K562 (cell line): ENCODE data around the gene B3GNT4. TPM values are rescaled to one million over a fixed set of nuclear protein-coding genes. Genes with fewer than 3 reads are reported as not detected.

Experiments
- ATAC-seq: fragments of 200-7000 bp; cut with Tn5 transposase; 3 replicates; pipeline ENCODE4 v1.9.1; 2020; ENCODE audit warnings: moderate library complexity
- BruUV-seq: library from RNA; stranded (reverse); fragments of 400-500 nt; replicated peaks from 2 replicates; lab custom pipeline; 2021; lab: Mats Ljungman, UMichigan
- CTCF ChIA-PET: fragments of 300-600 bp; formaldehyde crosslinking; extraction: SDS; loops from one replicate; lab custom pipeline; 2021; ENCODE audit warnings: low intra/inter-chr PET ratio; lab: Yijun Ruan, JAX
- POLR2A ChIA-PET: fragments of 300-600, 350-650 bp; sonication (Branson Sonifier 250); formaldehyde crosslinking; extraction: SDS; loops from one replicate; lab custom pipeline; 2021; ENCODE audit warnings: antibody characterized with exemption, inconsistent platforms; lab: Yijun Ruan, JAX
- DNase-seq, 4 experiments: peaks; one replicate each; pipeline versions ENCODE4 v3.0.0 to v3.0.0-alpha.2; 2011 to 2018; ENCODE audit warnings: low spot score in 3 of 4, mixed read lengths in 3 of 4; ENCODE audit errors: extremely low read depth in 1 of 4
- FAIRE-seq: peaks from 2 replicates; lab custom pipeline; 2011; peaks lifted over from hg19 to GRCh38; lab: Jason Lieb, UNC
- H2AFZ ChIP-seq: 2 replicates; pipeline ENCODE4 v1.6.0; 2011; ENCODE audit warnings: low read depth, low read length, control low read depth, inconsistent platforms
- H3K27ac ChIP-seq: fragments of 200-600 bp; 3 replicates; pipeline ENCODE4 v1.8.0; 2011; ENCODE audit warnings: low read depth, mild to moderate bottlenecking, control low read depth, inconsistent platforms, low read length, moderate library complexity, mixed read lengths; ENCODE audit errors: extremely low read depth
- H3K27me3 ChIP-seq, 2 experiments: fragments of 300-600 bp in 1 of 2; 2 replicates in 1 of 2; 3 replicates in 1 of 2; pipeline versions ENCODE4 v1.6.0 to v1.8.0; 2011; ENCODE audit warnings: inconsistent platforms in 2 of 2, low read length in 2 of 2, mild to moderate bottlenecking in 1 of 2, mixed read lengths in 1 of 2, moderate library complexity in 1 of 2; ENCODE audit not compliant: control insufficient read depth in 2 of 2, insufficient read depth in 2 of 2
- H3K36me3 ChIP-seq: fragments of 300-600 bp; 3 replicates; pipeline ENCODE4 v1.8.0; 2011; ENCODE audit warnings: mild to moderate bottlenecking, low read length, inconsistent platforms; ENCODE audit not compliant: control insufficient read depth, insufficient read depth
- H3K4me1 ChIP-seq, 2 experiments: fragments of 200-600 bp in 1 of 2; replicated peaks in 1 of 2; 2 replicates in 1 of 2; 3 replicates in 1 of 2; pipeline versions ENCODE4 v1.5.1 to v1.8.0; 2011; ENCODE audit warnings: inconsistent platforms in 2 of 2, low read length in 2 of 2, mild to moderate bottlenecking in 1 of 2, mixed read lengths in 1 of 2, moderate library complexity in 1 of 2; ENCODE audit not compliant: control insufficient read depth in 2 of 2, insufficient read depth in 2 of 2
- H3K4me2 ChIP-seq: 2 replicates; pipeline ENCODE4 v1.6.1; 2011; ENCODE audit warnings: low read length, control low read depth, inconsistent platforms, mixed read lengths; ENCODE audit not compliant: insufficient read depth
- H3K4me3 ChIP-seq: fragments of 200-600 bp; sonication (generic), shearing (Covaris generic); 2 replicates; pipeline ENCODE4 v1.5.1; 2016; ENCODE audit warnings: control low read depth, inconsistent platforms
- H3K79me2 ChIP-seq: fragments of 200-600 bp; 3 replicates; pipeline ENCODE4 v1.8.0; 2011; ENCODE audit warnings: low read length, inconsistent platforms; ENCODE audit not compliant: control insufficient read depth, insufficient read depth
- H3K9ac ChIP-seq, 2 experiments: 2 replicates each; pipeline versions ENCODE4 v1.6.0 to v1.6.1; 2011; ENCODE audit warnings: low read depth in 2 of 2, low read length in 2 of 2, control low read depth in 1 of 2, inconsistent platforms in 1 of 2, mild to moderate bottlenecking in 1 of 2, mixed read lengths in 1 of 2; ENCODE audit not compliant: insufficient read depth in 1 of 2
- H3K9me1 ChIP-seq: one replicate; pipeline ENCODE4 v1.6.0; 2011; ENCODE audit warnings: inconsistent platforms, mild to moderate bottlenecking, low read length, moderate library complexity; ENCODE audit not compliant: control insufficient read depth, insufficient read depth
- H3K9me3 ChIP-seq: replicated peaks from 2 replicates; pipeline ENCODE4 v1.5.1; 2011; ENCODE audit warnings: low read depth, low read length, inconsistent platforms; ENCODE audit not compliant: control insufficient read depth, insufficient read depth
- H4K20me1 ChIP-seq: replicated peaks from 2 replicates; pipeline ENCODE4 v1.6.1; 2011; ENCODE audit warnings: low read length, inconsistent platforms, mixed read lengths; ENCODE audit not compliant: control insufficient read depth, insufficient read depth
- CBFA2T2 ChIP-seq: fragments of 450-650 bp; conservative IDR thresholded peaks from 2 replicates; pipeline ENCODE4 v1.6.1; 2017; ENCODE audit warnings: mild to moderate bottlenecking
- CBFA2T3 ChIP-seq: fragments of 450-650 bp; IDR thresholded peaks from 2 replicates; pipeline ENCODE4 v1.6.1; 2017
- CTBP1 ChIP-seq: fragments of 450-650 bp; IDR thresholded peaks from 2 replicates; pipeline ENCODE4 v1.6.1; 2016; ENCODE audit warnings: borderline replicate concordance
- ELF2 ChIP-seq: fragments of 250-450 bp; sonication (Bioruptor Pico); IDR thresholded peaks from 2 replicates; pipeline ENCODE4 v1.5.0; 2021; ENCODE audit warnings: mild to moderate bottlenecking
- GATA2 ChIP-seq: sonication (generic); formaldehyde crosslinking; IDR thresholded peaks from 2 replicates; pipeline ENCODE4 v1.4.0; 2020; ENCODE audit warnings: mild to moderate bottlenecking, missing genetic modification reagents
- GMEB1 ChIP-seq: fragments of 250-450 bp; sonication (Bioruptor Pico); IDR thresholded peaks from 2 replicates; pipeline ENCODE4 v1.4.0; 2020; ENCODE audit warnings: mild to moderate bottlenecking
- HDAC2 ChIP-seq: fragments of 450-650 bp; IDR thresholded peaks from 2 replicates; pipeline ENCODE4 v1.6.1; 2016; ENCODE audit warnings: mild to moderate bottlenecking
- HOXB6 ChIP-seq: fragments of 250-450 bp; sonication (Bioruptor Pico); IDR thresholded peaks from 2 replicates; pipeline ENCODE4 v1.5.1; 2022; ENCODE audit warnings: mild to moderate bottlenecking, borderline replicate concordance
- KDM1A ChIP-seq, 2 experiments: fragments of 450-650 bp; IDR thresholded peaks; 2 replicates each; pipeline ENCODE4 v1.6.1; 2016; ENCODE audit warnings: mild to moderate bottlenecking in 2 of 2
- MCM5 ChIP-seq: fragments of 450-650 bp; IDR thresholded peaks from 2 replicates; pipeline ENCODE4 v1.6.1; 2016; ENCODE audit warnings: low read depth
- NFIC ChIP-seq: fragments of 450-650 bp; IDR thresholded peaks from 2 replicates; pipeline ENCODE4 v1.6.1; 2017; ENCODE audit warnings: mild to moderate bottlenecking, inconsistent platforms
- PCBP2 ChIP-seq: fragments of 200-400 bp; formaldehyde crosslinking; IDR thresholded peaks from 2 replicates; pipeline ENCODE4 v1.6.1; 2018; ENCODE audit warnings: low read length, low read depth, mild to moderate bottlenecking, moderate library complexity; ENCODE audit not compliant: poor library complexity, severe bottlenecking
- SMARCA4 ChIP-seq: fragments of 450-650 bp; IDR thresholded peaks from 2 replicates; pipeline ENCODE4 v1.6.1; 2016
- SOX6 ChIP-seq: fragments of 450-650 bp; IDR thresholded peaks from 2 replicates; pipeline ENCODE4 v1.6.1; 2014; ENCODE audit warnings: mild to moderate bottlenecking
- TAL1 ChIP-seq: fragments of 450-650 bp; IDR thresholded peaks from 2 replicates; pipeline ENCODE4 v1.6.1; 2016; ENCODE audit warnings: mild to moderate bottlenecking
- TCF3 ChIP-seq: sonication (generic); formaldehyde crosslinking; IDR thresholded peaks from 2 replicates; pipeline ENCODE4 v1.4.0; 2020; ENCODE audit warnings: mild to moderate bottlenecking, missing genetic modification reagents
- TEAD4 ChIP-seq, 2 experiments: sonication (generic) in 1 of 2; formaldehyde crosslinking in 1 of 2; IDR thresholded peaks; 2 replicates each; pipeline versions ENCODE4 v1.6.1 to v1.8.0; 2012 to 2022; ENCODE audit warnings: borderline replicate concordance in 1 of 2, inconsistent platforms in 1 of 2, low read length in 1 of 2, mild to moderate bottlenecking in 1 of 2, missing genetic modification reagents in 1 of 2
- ZNF280A ChIP-seq: fragments of 450-650 bp; IDR thresholded peaks from 2 replicates; pipeline ENCODE4 v1.6.1; 2018; ENCODE audit warnings: mild to moderate bottlenecking, low read depth; ENCODE audit not compliant: partially characterized antibody
- WGBS: fragments of 100-300 bp; shearing (Covaris generic); methylation state at CpG from one replicate; pipeline ENCODE4 v1.1.6; 2016; ENCODE audit warnings: low coverage, mixed read lengths; ENCODE audit not compliant: insufficient coverage; ENCODE audit errors: missing lambda C conversion rate; 5-methylcytosine and 5-hydroxymethylcytosine counted together
- in situ Hi-C: fragments of 300-500 bp; cut with MboI; formaldehyde crosslinking; loops from 4 replicates; pipeline ENCODE4 v1.15.0; 2018; ENCODE audit warnings: inconsistent platforms, mixed read lengths
- intact Hi-C: fragments of 100-400 bp; cut with micrococcal nuclease; formaldehyde crosslinking; loops from 2 replicates; pipeline ENCODE4 v1.14.2; 2022
- polyA plus RNA-seq, 8 experiments: library from polyadenylated mRNA; depleted of rRNA in 4 of 8; stranded (reverse) in 5 of 8; unstranded in 3 of 8; fragments of >200 nt; fragmentation: Nextera tagmentation in 2 of 8; fragmentation: Illumina TruSeq in 1 of 8; extraction: Ambion mirVana in 2 of 8; extraction: Trizol in 1 of 8; gene quantifications; 2 replicates each; pipeline versions ENCODE4 v1.2.1 to v1.2.3, GENCODE V29; 2011 to 2014; ENCODE audit warnings: inconsistent platforms in 1 of 8, missing spikeins in 1 of 8
- total RNA-seq, 7 experiments: library from RNA; depleted of rRNA in 6 of 7; stranded (reverse); fragments of >200 nt in 6 of 7; fragmentation: Illumina TruSeq in 2 of 7; extraction: Trizol in 2 of 7; gene quantifications; 2 replicates each; pipeline versions ENCODE4 v1.2.1 to v1.2.3, GENCODE V29; 2011 to 2021; ENCODE audit warnings: low replicate concordance in 1 of 7

The B3GNT4 gene
- total and polyA plus RNA-seq, 9 of the 15 experiments (the other 6 are each of a cell fraction or from before 2014, with no cell fraction given), result 0.17 to 3.2 (median 1.3) TPM

GRCh38 chr12:122203301-122204166, at the start of gene B3GNT4 (continued):
- TF ChIP-seq GMEB1 (CRISPR knock-in tag) (peak; percentile 56), ELF2 (CRISPR knock-in tag) (no peak)
- TF ChIP-seq, all 486 proteins: peak for 53

DNA sequence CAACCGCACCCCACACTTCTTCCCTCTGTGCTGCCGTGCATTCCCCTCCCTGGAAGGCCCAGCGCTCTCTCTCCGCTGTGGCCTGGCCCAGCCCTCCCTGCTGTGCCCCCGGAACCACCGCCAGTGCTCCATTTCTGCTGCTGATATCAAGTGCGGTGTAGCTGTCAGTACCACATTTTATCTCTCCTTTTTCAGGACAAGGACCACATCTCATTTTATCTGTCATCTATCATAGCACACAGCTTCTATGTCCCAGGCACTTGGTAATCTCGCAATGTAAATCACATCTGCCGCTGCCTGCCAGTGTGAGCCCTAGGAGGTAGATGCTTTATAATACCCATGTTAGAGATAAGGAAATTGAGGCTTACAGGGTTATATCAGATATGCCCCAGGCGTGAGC, 47.8 kb upstream of the B3GNT4 start:
- BruUV-seq, result no TSS peak
- Histone ChIP-seq H2AFZ (no peak overlapping the region), H3K9ac (peak overlapping the region in 1 of 2 experiments; percentile 78; a peak in 1 of 4 replicates)
- TF ChIP-seq HDAC2, result peak; percentile 54; the same call in 1 of the 2 replicates
- TF ChIP-seq GATA2 (CRISPR knock-in tag), result peak; percentile 59
- peak; percentile 54; the same call in 1 of the 2 replicates for TF ChIP-seq SMARCA4
- TF ChIP-seq HOXB6 (CRISPR knock-in tag), result no peak
- TF ChIP-seq NFIC, result peak; percentile 21; the same call in 1 of the 2 replicates
- TF ChIP-seq KDM1A (IDR thresholded peaks at IDR 0.05), result peak; percentile 64 to 66; a peak in 3 of 4 replicates
- TF ChIP-seq TAL1, result peak; percentile 72
- no peak for TF ChIP-seq ZNF280A
- peak; percentile 85 for TF ChIP-seq CBFA2T2
- TF ChIP-seq MCM5, result no peak
- TF ChIP-seq TEAD4 (IDR thresholded peaks at IDR 0.05; ENCODE audit: low read length), result peak; percentile 91
- TF ChIP-seq TEAD4 (CRISPR knock-in tag; IDR thresholded peaks at IDR 0.05; ENCODE audit: borderline replicate concordance), result no peak
- no peak for TF ChIP-seq PCBP2
- TF ChIP-seq SOX6, result peak; percentile 40; the same call in 1 of the 2 replicates
- TF ChIP-seq CBFA2T3, result peak; percentile 91
- peak; percentile 74 for TF ChIP-seq TCF3 (CRISPR knock-in tag)
- TF ChIP-seq CTBP1, result peak; percentile 58; the same call in 1 of the 2 replicates

More for the DNA sequence above, 47.8 kb upstream of the B3GNT4 start:
- 2% methylated on average over 10 of the region's 10 CpGs for WGBS
- H3K27ac ChIP-seq, result no peak overlapping the region
- peak; percentile 57 for ATAC-seq
- H3K4me1 ChIP-seq, result peaks cover 8 to 10% of the 10 kb centered on the region in 2 experiments; a peak in 4 of 5 replicates
- H3K9me3 ChIP-seq, result no peaks in the 10 kb centered on the region
- H4K20me1 ChIP-seq, result no peaks in the 10 kb centered on the region
- intact Hi-C loops, result loop anchor here (5.0 kb wide), 1 partner anchor 37 kb away; no protein-coding TSS in a partner anchor
- no peaks in the 10 kb centered on the region for H3K36me3 ChIP-seq
- no peaks in the 10 kb centered on the region for H3K79me2 ChIP-seq
- peak in 1 of 4 experiments; percentile 60 for DNase-seq
- no peak for FAIRE-seq
- in situ Hi-C loops, result no loop called here
- CTCF ChIA-PET, result no interaction called here
- no peaks in the 10 kb centered on the region for H3K9me1 ChIP-seq
- peaks cover 2 to 14% of the 10 kb centered on the region in 2 experiments; a peak in 2 of 5 replicates for H3K27me3 ChIP-seq
- POLR2A ChIA-PET, result interaction anchor here (0.9 to 1.4 kb wide), 2 partner anchors 10 to 25 kb away, joined by 3 to 4 read pairs; no protein-coding TSS in a partner anchor
- H3K4me3 ChIP-seq, result no peak overlapping the region
- H3K4me2 ChIP-seq, result no peak overlapping the region; the same call in 1 of the 2 replicates
